HFFc6 (cell line): Measurements from ENCODE around the gene SPSB4. TPM values are rescaled to one million over a fixed set of nuclear protein-coding genes. Genes with fewer than 3 reads are reported as not detected.

ENCODE experiments used
- DNase-seq: peaks from one replicate; pipeline ENCODE4 v3.0.0-alpha.2; 2018
- H3K27ac Mint-ChIP-seq: 2 replicates; pipeline ENCODE4 v1.8.0; 2020; ENCODE audit warnings: mild to moderate bottlenecking, mixed read lengths
- H3K27me3 Mint-ChIP-seq: 2 replicates; pipeline ENCODE4 v1.8.0; 2021; ENCODE audit warnings: mild to moderate bottlenecking, moderate library complexity, mixed read lengths; ENCODE audit not compliant: insufficient read depth
- H3K36me3 Mint-ChIP-seq: 2 replicates; pipeline ENCODE4 v1.8.0; 2021; ENCODE audit warnings: low read depth, mixed read lengths
- H3K4me1 Mint-ChIP-seq: 2 replicates; pipeline ENCODE4 v1.8.0; 2020; ENCODE audit warnings: low read depth, mixed read lengths
- H3K4me3 Mint-ChIP-seq: 2 replicates; pipeline ENCODE4 v1.8.0; 2020; ENCODE audit warnings: mild to moderate bottlenecking, moderate library complexity, mixed read lengths
- H3K9me3 Mint-ChIP-seq: 2 replicates; pipeline ENCODE4 v1.8.0; 2020; ENCODE audit warnings: mild to moderate bottlenecking, mixed read lengths
- total RNA-seq, 6 experiments: library from RNA; stranded (reverse); fragmentation: NEBNext Ultra II Directional; extraction: Animal tissue kit (Norgen Biotek cat#: 25700); gene quantifications; 2 replicates in 1 of 6; 3 replicates in 5 of 6; pipeline ENCODE4 v1.2.3, GENCODE V29; 2021
- TF ChIP-seq, protein P1 (sequence below): fragments of 200-600 bp; sonication (generic); IDR thresholded peaks from 2 replicates; pipeline ENCODE4 v1.5.0; 2021; ENCODE audit warnings: antibody characterized with exemption, mild to moderate bottlenecking

SPSB4 gene
- total RNA-seq, 6 experiments from 2014 or later, result not detected

- Mint-ChIP-seq H3K27ac (no peak overlapping the region), H3K36me3 (no peaks in the 10 kb centered on the region), H3K9me3 (no peaks in the 10 kb centered on the region), H3K4me3 (no peak overlapping the region), H3K4me1 (no peaks in the 10 kb centered on the region), H3K27me3 (peaks cover 53% of the 10 kb centered on the region)
- TF ChIP-seq, protein P1, sequence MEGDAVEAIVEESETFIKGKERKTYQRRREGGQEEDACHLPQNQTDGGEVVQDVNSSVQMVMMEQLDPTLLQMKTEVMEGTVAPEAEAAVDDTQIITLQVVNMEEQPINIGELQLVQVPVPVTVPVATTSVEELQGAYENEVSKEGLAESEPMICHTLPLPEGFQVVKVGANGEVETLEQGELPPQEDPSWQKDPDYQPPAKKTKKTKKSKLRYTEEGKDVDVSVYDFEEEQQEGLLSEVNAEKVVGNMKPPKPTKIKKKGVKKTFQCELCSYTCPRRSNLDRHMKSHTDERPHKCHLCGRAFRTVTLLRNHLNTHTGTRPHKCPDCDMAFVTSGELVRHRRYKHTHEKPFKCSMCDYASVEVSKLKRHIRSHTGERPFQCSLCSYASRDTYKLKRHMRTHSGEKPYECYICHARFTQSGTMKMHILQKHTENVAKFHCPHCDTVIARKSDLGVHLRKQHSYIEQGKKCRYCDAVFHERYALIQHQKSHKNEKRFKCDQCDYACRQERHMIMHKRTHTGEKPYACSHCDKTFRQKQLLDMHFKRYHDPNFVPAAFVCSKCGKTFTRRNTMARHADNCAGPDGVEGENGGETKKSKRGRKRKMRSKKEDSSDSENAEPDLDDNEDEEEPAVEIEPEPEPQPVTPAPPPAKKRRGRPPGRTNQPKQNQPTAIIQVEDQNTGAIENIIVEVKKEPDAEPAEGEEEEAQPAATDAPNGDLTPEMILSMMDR, result peak; percentile 39; the same call in 1 of the 2 replicates
- DNase-seq, result no peak
Observed at GRCh38 chr3:141049681-141050080, 1.5 kb upstream of the SPSB4 start.

- no peak overlapping the region for H3K27ac Mint-ChIP-seq
- H3K36me3 Mint-ChIP-seq, result no peaks in the 10 kb centered on the region
- no peaks in the 10 kb centered on the region for H3K4me1 Mint-ChIP-seq
- TF ChIP-seq, protein P1, result no peak
- H3K9me3 Mint-ChIP-seq, result no peaks in the 10 kb centered on the region
- no peak for DNase-seq
- H3K27me3 Mint-ChIP-seq, result peaks cover 53% of the 10 kb centered on the region
- no peak overlapping the region for H3K4me3 Mint-ChIP-seq
Observed at GRCh38 chr3:141051443-141052200, 475 bp downstream of the SPSB4 start.

DNA sequence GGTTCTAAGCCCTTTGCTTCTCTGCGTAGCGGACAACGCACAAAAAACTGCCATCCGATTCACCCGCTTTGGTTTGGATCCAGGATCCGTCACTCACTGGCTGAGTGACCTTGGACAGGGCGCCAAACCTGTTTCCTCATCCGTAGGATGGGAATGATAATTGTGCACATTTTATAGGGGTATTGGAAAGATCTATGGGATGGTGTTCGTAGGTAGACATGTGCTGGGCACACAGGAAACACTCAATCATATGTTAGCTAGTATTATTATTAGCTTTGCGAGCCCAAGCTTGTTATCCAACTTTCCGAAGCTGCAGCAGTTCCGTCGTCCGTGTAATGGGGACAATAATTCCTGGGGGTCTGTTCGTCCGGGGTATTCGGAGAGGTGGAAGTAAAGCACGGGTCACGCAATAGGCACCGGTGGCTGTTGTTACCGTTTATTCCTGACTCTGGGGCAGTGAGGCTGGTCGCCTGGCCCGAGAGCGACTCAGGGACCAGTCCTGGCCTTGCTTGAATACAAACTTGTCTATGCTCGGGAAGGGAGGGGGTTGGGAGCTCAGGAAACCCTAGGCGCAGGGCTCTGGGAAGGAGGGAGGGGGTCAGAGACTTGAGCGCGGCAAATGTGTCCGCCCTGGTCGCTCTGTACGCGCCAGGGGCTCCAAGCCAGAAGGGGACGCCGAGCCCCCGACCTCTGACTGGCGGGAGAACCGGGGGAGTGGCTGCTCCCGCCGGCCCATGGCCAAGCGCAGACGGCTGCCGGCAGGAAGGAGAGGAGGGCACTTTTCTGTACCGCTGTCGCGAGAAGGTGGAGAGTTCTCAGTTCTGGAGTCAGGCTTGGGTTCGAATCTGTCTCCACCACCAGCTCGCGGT lies 1.3 kb downstream of the SPSB4 start:
- H3K36me3 Mint-ChIP-seq, result no peaks in the 10 kb centered on the region
- TF ChIP-seq, protein P1, result no peak
- no peak for DNase-seq
- no peak overlapping the region for H3K4me3 Mint-ChIP-seq
- peaks cover 55% of the 10 kb centered on the region for H3K27me3 Mint-ChIP-seq
- no peaks in the 10 kb centered on the region for H3K4me1 Mint-ChIP-seq
- H3K9me3 Mint-ChIP-seq, result no peaks in the 10 kb centered on the region
- no peak overlapping the region for H3K27ac Mint-ChIP-seq

DNA sequence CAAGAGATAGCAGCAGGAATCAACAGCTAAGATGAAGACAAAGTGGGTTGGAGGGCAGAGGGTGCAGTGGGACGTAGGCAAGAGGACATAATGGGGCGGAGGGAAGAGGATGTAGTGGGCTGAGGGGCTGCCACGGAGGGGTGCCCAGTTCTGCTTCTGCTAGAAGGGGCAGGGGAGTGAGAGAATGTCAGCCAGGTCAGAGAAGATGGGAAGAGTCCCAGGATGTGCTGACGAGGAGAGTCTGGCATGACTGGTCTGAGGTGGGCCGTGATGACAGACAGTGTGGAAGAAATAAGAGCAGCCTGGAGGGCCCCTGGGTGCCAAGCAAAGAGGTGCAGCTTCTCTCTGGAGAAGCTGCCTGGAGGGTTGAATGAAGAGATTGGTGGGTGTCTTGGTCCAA lies 4.0 kb downstream of the SPSB4 start:
- Mint-ChIP-seq H3K9me3 (no peaks in the 10 kb centered on the region; the same call in 1 of the 2 replicates), H3K4me3 (no peak overlapping the region), H3K36me3 (no peaks in the 10 kb centered on the region), H3K27me3 (peaks cover 57% of the 10 kb centered on the region), H3K27ac (no peak overlapping the region), H3K4me1 (no peaks in the 10 kb centered on the region)
- TF ChIP-seq, protein P1, result no peak
- no peak for DNase-seq

- Mint-ChIP-seq H3K27me3 (peaks cover 51% of the 10 kb centered on the region), H3K36me3 (no peaks in the 10 kb centered on the region), H3K4me1 (no peaks in the 10 kb centered on the region), H3K27ac (no peak overlapping the region), H3K4me3 (no peak overlapping the region), H3K9me3 (no peaks in the 10 kb centered on the region; the same call in 1 of the 2 replicates)
- no peak for DNase-seq
- TF ChIP-seq, protein P1, result no peak
Observed at GRCh38 chr3:141055536-141056445, 4.6 kb downstream of the SPSB4 start.
